GM19025 (cell line): ENCODE results near the gene TSFM.

Experiments
- ATAC-seq: cut with Tn5 transposase; IDR thresholded peaks from one replicate; pipeline ENCODE4 v1.9.1; 2021; ENCODE audit warnings: mild to moderate bottlenecking, low read depth, moderate library complexity; ENCODE audit not compliant: unreplicated experiment

The TSFM gene

DNA sequence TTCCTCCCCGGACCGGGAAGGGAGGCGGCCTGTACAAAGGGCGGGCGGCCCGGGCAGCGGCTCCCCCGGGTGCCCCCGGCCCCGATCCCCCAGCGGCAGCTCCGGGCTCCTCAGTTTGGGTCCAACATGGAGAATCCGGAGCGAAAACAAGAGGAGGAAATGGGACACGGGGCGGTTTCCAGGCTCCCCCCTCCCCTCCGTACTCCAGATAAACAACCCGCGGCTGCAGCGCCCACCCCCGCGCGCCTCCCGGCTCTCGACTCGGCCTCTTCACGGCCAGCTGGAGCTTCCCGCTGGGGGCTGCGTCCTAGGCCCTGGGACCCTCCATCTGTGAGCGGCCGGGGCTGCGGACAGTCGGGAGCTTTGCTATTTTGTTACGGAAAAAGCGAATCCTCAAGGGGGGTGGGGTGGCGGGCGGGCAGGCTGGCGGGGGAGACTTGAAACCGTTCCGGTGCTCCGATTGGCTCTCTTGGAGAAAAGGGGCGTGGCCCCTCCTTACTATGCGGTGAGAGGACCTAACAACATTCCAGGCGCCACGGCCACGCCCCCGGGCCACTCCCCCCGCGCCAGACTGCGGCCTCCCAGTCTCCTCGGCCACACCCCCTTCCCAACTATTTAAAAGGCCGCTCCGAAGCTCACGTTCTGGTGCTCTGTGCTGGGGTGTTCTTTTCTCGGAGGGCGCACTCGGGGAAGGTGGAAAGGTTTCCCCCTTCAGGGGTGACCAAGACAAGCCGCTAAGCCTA is 64.2 kb downstream of the TSFM start, which contains the start of gene CTDSP2:
CTDSP2 (minus strand) TSS at position 153 of the 743 bp plus-strand sequence. CDS start 294 bp downstream, outside the sequence.
- peak; percentile 35 for ATAC-seq
